Vagina (tissue), 2 donors: ENCODE results near the gene SDR9C7.

Experiments
- CTCF ChIP-seq, 3 experiments: fragments of 450-650 bp in 2 of 3; fragments of 200-600 bp in 1 of 3; sonication (generic) in 1 of 3; IDR thresholded peaks; one replicate each; pipeline ENCODE4 v1.5.1; 2017 to 2019; ENCODE audit warnings: antibody characterized with exemption in 3 of 3, mild to moderate bottlenecking in 2 of 3, moderate library complexity in 2 of 3
- POLR2A ChIP-seq, 2 donors: fragments of 450-650 bp; IDR thresholded peaks; one replicate each; pipeline ENCODE4 v1.6.1; 2017; ENCODE audit warnings: antibody characterized with exemption in 2 of 2, mild to moderate bottlenecking in 2 of 2, moderate library complexity in 2 of 2
- POLR2AphosphoS5 ChIP-seq, 2 donors: sonication (generic); formaldehyde crosslinking; IDR thresholded peaks; one replicate each; pipeline ENCODE4 v1.9.0; 2017; ENCODE audit warnings: antibody characterized with exemption in 2 of 2, mild to moderate bottlenecking in 2 of 2, low read depth in 1 of 2; ENCODE audit not compliant: insufficient read depth in 1 of 2

- TF ChIP-seq CTCF (IDR thresholded peaks at IDR 0.05) (no peak), POLR2A (IDR thresholded peaks at IDR 0.05) (no peak), POLR2AphosphoS5 (IDR thresholded peaks at IDR 0.05; ENCODE audit: insufficient read depth in 1 of 2, low read depth in 1 of 2) (no peak)
Observed at GRCh38 chr12:56932146-56932545, 2.1 kb downstream of the SDR9C7 start.
